GM21381 (cell line): ENCODE measurements around the gene CNTNAP3B.
"Not testable (repeated sequence)": the region's sequence is repeated elsewhere in the genome, so short reads cannot be mapped to it uniquely, and the experiment has no call there.

ENCODE experiments used
- ATAC-seq: cut with Tn5 transposase; IDR thresholded peaks from one replicate; pipeline ENCODE4 v1.9.1; 2021; ENCODE audit warnings: mild to moderate bottlenecking, moderate library complexity; ENCODE audit not compliant: unreplicated experiment

Gene CNTNAP3B

DNA sequence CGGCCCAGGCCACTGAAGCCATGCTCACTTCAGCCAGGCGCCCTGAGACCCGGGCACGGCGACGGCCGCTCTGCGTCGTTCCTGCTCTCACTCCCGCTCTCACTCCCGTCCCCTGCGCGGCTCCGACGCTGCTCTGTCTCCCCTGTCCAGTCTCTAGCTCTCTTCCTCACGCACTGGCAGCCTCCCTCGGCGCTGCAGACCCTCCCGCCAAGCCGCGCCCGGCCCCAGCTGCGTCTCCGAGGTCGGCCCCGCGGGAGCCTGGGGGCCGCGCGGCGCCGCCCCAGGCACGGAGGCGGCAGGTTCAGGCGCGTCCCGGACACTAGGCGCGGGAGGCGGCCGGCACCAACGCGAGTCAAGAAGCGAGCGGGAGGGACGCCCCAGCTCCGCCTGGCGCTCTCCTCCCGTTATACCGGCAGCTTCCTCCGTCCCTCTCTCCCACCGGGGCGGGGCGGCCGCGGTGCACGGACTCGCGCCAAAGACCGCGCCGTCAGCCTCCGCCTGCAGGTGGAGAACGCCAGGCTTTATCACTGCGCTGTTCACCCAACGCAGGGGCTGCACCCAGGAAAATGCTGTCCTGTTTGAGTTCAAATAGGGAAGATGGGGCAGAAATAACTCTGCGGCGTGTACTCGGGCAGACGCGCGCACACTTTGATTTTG, at the start of gene CNTNAP3B:
TSS of gene CNTNAP3B (minus strand) at position 354 of the 657 bp plus-strand sequence. CDS start at position 22, 332 bp downstream.
- ATAC-seq = not testable (repeated sequence)

DNA sequence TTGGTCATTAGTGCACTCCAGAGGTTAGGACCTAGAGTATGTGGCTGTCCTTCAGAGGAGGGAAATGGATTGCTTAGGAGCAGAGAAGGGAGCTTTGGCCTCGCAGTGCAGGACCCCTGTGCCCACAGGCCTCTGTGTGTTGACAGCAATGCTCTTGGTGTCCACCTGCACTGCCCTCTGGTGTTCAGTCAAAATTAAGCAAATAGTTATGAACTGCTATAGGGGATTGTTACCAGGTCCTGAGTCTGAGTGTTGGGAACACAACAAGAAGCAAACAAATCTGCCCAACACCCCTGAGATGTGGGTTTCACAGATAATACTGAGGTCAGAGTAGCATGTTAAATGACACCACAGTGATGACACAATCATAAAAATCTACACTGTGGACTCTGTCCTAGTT, 31.1 kb upstream of the CNTNAP3B start:
- ATAC-seq = not testable (repeated sequence)

DNA sequence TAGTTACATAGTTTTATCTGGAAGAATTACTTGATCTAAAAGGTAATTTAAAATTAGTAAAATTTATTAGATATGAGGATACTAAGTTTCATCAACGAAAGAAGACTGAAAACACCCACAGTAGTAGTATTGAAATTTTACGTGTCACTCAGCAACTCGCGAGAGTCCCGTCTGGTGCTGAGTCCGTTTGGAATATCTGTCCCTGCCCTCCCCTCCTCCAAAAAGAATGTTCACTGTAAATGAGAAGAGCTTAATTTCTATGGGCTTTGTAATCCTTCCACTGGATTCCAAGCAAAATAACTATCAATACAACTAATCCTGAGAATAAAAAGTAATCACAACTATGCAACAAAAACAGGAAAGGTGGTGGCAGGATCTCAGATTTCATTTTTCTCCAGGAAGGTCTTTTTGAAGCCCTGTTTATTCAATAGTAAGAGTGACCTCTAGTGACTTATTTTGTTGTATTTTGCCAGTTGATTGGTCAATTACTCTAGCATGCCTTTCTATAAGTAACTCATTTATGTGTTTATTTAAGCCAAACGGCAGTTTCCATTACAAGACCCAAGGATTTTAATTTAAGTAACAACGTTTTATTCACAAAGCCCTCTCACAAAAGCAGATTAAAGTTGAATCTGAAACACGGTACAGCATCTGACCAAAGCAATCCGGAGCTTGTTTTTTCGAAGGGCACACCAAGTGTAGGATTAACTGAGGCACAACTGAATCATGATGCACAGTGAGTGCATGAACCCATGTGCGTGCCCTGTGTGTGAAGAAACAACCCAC, 2.0 kb downstream of the CNTNAP3B start:
- not testable (repeated sequence) for ATAC-seq

DNA sequence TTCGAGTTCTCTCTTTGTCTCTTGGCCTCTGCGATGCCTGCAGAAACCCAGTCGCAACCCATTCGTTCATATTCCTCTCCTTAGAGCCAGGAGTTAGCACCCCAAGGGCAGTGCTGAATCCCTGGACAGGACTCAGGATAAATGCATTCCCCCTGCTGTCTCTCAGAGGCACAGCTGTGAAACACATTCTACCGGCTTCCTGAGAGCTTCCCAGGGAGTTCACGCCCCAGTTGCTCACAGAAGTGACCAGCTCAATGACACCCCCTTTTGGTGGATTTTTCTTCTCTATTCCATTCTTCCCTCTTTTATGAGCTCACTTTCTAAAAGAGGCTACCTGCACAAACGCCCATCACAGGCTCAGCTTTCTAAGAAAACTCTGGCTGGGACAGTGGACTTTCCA, 8.2 kb downstream of the CNTNAP3B start:
- ATAC-seq = not testable (repeated sequence)

DNA sequence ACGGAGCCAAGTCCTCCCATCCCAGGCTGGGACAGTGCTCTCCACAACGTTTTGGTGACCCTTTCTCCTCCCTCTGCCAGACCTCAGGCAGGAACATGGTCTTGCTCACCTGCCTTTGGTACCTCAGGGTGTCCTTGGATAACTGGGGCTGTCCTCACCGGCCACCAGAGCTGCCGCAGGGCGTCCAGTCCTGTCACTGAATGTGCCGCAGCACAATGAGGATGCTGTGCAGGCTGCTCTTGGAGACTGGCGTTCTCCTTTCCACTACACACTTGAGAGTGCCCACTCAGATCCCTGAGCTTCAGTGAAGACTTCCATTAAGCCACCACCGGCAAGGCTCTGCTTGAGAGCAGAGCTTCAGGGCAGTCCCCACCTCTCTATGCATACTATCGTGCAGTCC, 33.3 kb downstream of the CNTNAP3B start:
- not testable (repeated sequence) for ATAC-seq

DNA sequence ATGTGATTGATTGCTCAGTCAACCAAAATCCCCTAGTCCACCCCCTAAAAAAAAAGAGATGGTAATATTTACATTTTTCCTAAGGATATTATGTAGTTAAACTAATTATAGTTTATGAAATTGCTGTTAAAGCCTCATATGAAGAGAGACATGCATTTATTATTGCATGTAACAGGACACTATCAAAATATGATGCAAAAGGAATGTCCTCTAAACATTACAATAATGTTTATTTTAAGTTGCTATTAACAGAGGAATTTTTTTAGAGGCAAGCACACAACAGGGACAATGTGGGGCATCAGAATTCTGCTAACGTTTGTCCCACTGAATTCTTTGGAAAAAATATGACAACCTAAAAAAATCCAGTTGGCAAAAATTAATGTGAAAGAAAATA, 44.7 kb downstream of the CNTNAP3B start:
- not testable (repeated sequence) for ATAC-seq

DNA sequence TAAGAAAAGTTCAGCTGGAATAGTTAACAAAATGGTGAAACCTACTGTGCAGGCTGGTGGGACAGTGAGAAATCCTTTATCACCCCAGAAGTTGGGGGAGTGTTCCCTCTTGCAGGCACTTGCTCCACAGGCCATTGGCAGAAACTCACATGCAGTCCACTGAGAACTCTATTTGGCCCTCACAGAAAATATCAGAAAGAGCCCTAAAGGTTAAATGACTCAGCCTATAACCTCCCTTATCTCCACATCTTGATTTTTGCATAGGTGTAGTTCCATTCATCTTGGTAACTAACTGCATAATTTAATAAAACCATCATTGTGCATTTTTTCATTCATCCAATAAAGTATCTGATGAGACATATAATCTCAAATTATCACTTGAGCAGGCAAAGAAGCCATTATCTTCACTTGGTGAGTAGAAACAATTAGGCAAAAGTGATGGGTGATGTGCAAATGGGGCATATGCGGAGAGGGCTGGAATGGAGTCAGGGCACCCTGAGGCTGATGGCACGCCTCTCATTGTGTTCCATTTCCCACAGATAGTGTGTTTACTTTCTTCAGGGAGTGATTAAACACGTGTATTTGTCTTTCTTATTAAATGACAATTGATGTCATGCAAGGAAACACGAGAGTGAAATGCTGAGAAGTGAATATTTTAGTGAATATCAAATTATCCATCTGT, 45.2 kb downstream of the CNTNAP3B start:
- ATAC-seq = not testable (repeated sequence)

DNA sequence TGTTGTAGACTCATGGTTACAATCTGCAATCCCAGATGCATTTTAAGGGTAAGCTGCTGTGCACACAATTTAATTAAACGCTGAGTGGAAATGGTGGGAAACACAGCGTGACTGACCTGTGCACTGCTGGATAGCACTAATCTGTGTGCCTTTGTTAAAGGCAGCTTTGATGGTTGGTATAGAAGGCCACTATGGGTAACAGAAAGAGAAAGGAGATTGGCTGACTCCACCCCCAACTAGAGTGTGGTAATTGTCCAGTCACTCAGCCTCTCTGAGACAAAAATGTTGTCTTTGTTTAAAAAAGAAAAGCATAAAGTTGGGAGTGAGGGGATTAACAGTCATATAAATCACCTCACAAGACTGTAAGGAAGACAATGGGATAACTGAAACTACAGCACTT, 48.9 kb downstream of the CNTNAP3B start:
- not testable (repeated sequence) for ATAC-seq

DNA sequence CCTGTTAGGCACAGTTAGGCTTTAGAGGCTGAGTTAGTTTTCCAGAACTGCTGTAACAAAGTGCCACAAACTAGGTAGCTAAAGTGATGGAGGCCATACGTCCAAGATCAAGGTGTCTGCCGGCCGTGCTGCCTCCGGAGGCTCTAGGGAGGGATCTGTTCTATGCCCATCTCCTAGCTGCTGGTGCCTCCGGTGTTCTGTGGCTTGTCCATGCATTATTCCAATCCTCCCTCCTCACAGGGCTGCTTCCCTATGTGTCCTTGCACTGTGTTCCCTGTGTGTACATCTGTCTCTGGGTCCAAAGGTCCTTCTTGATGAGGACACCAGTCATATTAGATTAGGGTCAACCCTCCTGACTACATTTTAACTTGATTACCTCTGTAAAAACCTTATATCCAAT, 54.4 kb downstream of the CNTNAP3B start:
- ATAC-seq = not testable (repeated sequence)

DNA sequence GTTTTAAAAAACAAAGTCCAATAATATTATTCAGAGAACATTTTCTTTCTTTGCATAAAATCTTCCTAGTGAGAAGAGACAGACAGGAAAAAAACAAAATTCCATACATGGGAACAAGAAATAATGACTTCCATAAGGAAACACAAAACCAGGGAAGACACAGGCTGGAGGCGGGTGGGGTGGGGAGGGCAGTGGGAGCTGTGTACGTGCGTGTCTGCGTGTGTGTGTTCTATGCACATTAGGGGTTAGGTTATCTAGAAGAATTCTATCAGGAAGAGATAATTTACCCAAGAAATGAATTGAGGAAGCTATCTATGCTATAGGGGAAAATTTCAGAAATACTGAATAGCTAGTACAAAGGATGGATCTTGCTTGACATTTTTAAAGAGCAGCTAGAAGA, 58.2 kb downstream of the CNTNAP3B start:
- not testable (repeated sequence) for ATAC-seq

DNA sequence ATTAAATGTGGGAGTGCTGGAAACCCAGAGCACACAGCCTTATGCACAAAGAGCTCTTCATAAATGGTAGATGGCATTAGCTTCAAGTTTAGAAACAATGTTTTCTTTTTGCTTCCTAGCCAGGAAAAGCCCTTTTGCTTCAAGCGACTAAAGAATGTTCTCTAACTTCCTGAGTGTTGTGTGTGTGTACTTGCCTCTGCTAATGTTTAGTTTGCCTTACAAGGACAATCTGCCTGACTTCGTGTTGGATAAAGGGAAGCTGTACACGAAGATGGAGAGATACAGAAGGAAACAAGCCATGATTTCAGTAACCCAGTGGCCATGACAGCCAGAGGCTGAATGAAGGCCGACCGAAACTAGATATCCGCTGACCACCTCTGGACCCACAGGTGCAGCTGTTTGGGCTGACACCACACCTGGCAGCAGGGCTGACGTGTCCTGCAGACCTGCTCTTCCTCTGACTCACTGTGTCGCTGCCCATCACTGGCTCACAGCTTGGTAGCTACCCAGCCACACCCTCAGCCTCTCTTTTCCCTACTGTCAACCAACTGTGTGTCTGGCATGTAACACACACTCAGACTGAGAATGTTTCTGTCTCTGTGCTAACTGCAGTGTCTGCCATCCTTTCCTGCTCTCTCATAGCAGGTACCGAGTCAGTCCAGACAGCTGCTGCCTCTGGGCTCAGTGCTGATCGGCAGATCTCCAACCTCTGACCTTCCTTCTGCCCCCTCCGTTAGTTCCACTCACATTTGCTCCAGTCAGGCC, 59.0 kb downstream of the CNTNAP3B start:
- not testable (repeated sequence) for ATAC-seq

DNA sequence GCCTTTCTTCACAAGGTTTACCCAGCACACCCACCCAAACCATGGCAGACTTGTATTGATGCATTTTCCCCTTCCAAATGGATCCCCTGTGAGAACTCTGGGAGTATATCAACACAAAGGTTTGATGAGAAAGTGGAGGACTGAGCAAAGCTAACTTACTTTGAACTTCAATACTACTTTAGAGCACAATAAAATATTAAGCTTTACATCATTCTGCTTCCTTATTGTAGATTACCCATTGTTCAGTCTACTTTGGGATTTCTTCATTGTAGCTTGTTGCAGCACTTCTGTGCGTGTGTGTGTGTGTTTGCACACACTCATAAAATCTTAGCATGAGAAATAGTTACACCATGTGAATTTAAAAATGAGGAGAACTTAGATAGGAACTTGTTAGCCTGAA, 75.4 kb downstream of the CNTNAP3B start:
- ATAC-seq = not testable (repeated sequence)

DNA sequence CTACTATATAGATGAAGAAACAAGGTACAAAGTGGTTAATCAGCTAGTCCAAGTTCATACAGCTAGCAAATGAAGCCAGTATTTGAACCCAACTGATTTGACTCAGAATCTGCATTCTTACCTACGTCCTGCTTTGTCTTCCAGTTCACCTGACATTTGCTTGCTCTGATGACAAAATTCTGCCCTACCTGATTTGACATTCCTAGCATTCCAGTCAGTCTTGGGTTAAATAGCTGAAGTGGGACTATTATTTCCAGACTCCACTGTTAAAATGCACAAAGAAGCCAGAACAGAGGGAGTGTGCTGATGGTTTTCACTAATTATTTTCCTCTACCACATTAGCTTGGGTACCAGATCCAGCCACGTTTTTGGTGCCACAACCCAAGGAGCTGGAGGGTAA, 78.5 kb downstream of the CNTNAP3B start:
- not testable (repeated sequence) for ATAC-seq

DNA sequence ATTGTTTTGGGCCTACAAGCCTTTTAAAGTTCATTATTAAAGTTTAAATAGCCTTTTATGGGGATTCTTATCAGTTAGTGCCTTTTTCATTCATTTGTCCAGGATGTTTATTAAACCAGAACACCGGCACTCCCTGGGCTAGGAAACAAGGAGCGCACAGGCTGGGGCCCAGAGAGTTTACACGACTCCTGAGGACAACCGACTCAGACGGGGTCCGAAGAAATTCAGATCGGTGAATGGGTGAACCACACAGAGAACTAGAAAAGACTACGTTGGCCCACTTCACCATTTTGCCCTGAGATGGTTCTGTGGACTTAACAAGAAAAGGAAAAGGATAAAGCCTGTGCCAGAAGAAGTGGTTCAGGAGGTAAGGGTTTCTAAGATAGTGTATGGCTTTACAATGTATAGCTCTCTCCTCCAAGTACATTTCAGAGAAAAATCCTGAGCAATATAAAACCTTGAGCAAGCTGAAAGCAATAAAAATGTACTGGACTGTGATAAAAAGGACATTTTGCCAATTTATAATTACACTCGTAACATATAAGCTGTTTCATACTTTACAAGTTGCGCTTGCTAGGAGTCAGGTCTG, 84.7 kb downstream of the CNTNAP3B start:
- not testable (repeated sequence) for ATAC-seq

DNA sequence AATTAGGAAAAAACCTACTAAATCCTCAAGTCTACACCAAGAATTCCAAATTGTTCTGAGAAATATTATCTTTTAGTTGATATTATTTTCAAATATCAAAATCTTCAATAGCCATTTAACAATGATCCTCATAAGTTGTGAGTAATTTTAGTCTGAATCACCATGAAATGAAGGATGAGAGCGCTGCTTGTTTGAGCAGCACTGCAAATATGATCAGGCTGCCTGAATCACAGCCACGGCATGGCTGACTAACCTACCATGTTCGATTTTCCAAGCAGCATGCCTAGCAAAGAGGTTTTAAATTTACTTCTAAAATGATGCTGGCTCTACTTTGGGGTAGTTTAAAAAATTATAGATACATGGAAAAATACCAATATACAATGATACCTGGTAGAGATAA, 95.7 kb downstream of the CNTNAP3B start:
- ATAC-seq = not testable (repeated sequence)

DNA sequence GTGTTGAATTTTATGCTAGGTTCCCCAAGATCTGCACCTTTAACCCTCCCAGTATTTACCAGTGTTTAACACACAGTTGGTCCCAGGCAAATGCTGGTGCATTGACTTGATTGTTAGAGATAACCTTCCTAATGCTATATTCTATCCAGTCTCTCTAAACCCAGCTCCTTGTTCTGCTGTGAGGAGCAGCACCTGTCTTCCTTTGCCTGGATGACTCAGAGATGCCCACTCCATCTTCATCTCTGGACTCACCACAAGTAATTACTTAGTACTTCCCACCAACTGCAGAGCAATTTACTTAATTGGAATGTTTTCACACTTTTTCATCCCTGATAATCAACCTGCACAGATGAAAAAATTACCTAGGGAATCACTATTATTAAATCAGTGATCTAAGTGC, 108.6 kb downstream of the CNTNAP3B start:
- not testable (repeated sequence) for ATAC-seq

DNA sequence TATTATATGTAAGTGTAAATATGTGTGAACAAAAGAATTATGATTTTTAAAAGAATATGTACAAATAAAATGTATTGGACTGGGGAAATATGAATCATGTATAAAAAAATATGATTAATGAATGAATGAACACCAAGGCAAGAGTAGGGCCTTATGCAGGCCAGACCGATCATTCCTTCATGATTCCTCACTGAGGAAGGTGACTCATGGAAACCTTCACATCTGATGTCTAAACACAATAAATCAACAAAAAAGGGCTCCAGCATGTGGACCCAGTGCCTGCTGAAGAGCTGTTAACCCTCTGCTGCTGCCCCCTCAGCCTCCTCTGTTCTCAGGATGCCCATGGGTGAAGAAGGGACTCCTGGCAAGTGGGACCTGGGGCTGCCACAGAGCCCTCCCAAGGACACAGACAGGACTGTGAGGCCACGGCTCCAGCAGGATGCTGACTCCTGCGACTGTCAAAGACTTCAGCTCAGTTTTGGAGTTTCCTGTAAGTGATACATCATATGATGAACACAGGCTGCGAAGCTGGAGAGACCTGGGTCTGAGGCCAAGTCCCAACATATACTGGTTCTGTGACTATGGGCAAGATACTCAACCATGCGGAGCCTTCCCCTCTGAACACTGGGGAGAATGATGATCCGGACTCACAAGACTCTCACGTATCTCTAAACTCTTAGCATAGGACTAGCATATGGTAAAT, 110.9 kb downstream of the CNTNAP3B start:
- not testable (repeated sequence) for ATAC-seq

DNA sequence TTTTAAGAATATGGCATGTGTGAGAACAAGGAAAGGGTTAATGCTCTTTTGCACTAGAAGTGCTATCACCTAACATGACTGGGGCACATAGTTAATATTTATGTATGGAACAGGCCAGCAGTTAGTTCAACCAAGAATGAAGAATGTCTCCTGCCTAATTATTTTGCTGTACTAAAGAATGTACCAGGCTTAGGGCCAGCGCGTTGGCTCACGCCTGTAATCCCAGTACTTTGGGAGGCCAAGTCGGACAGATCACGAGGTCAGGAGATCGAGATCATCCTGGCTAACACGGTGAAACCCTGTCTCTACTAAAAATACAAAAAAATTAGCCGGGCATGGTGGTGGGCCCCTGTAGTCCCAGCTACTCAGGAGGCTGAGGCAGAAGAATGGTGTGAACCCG, 114.9 kb downstream of the CNTNAP3B start:
- not testable (repeated sequence) for ATAC-seq

DNA sequence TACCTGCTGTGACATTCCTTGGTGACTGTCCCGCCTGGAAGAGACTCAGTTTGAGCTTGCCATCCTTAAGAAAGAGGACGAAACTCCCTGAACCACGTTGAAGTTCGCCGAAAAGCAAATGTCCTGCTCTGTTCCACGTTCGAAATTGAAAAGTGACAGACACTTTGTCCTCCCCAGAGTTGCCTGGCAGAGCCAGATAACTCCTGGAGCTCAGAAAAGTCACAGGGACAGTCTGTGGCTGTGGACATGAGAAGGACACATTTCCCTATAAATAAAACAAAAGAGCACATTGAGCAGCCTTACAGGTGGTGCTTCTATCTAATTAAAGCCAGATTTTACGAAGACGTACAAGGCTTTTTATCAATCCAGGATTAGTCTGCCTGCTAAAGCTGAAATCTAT, 137.6 kb downstream of the CNTNAP3B start:
- not testable (repeated sequence) for ATAC-seq

DNA sequence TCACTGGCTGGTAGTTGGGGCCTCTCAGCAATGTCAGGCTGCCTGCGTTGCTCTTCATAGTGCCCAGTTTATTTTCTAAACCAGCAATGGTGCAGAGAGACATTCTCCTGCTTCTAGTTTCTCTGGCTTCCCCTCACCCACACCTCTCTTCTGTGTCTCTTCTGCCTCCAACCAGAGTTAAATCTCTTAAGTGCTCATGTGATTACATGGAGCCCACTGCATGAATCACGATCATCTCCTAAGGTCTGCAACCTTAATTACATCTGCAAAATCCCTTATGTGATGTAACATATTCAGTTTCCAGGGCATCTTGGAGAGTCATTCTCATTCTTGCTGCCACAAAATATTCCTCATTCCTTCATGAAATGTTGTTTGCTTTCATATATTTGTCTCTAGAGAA, 149.0 kb downstream of the CNTNAP3B start:
- not testable (repeated sequence) for ATAC-seq
